RPMI7951 (cell line): ENCODE data around the gene SGCA. TPM values are rescaled to one million over a fixed set of nuclear protein-coding genes. Genes with fewer than 3 reads are reported as not detected.

Experiments used
- DNase-seq: peaks from one replicate; pipeline ENCODE4 v3.0.0-alpha.2; 2012; ENCODE audit warnings: low read depth
- total RNA-seq: library from RNA; depleted of rRNA; stranded (reverse); fragments of >200 nt; shearing (Covaris generic); gene quantifications from 2 replicates; pipeline ENCODE4 v1.2.3, GENCODE V29; 2014

The SGCA gene
- total RNA-seq, 1 experiment from 2014 or later = not detected

GRCh38 chr17:50134206-50135110 is 31.3 kb upstream of the SGCA start:
- no peak for DNase-seq

GRCh38 chr17:50135316-50136095 is 30.3 kb upstream of the SGCA start:
- no peak for DNase-seq

DNA sequence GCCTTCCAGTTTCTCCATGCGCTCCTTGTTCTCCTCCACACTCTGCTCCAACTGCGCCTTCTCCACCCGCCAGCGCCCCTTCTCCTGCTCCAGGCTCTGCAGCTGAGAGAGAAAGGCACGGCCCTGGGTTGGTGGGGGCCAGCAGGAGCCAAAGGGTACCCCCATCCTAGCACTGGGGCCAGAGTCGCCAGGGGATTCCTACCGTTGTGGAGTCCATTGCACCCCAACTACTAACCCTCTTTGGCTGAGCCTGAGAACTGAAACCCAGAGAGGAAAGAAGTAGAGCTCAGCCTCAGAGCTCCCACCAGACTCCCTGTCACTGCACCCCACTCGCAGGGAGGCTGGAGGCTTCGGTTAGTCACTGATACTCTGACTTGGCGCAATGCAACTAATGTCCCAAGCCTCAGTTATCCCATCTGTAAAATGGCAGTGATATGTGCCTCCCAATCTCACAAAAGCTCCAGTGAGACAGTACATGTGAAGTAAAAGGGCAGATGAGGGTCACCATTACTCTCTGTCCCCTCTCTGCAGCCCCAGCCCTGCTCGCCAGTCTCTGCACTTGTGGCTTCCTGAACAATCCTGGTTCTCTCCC is 29.6 kb upstream of the SGCA start:
- DNase-seq = no peak

GRCh38 chr17:50137042-50137441 is 28.8 kb upstream of the SGCA start:
- DNase-seq = no peak

DNA sequence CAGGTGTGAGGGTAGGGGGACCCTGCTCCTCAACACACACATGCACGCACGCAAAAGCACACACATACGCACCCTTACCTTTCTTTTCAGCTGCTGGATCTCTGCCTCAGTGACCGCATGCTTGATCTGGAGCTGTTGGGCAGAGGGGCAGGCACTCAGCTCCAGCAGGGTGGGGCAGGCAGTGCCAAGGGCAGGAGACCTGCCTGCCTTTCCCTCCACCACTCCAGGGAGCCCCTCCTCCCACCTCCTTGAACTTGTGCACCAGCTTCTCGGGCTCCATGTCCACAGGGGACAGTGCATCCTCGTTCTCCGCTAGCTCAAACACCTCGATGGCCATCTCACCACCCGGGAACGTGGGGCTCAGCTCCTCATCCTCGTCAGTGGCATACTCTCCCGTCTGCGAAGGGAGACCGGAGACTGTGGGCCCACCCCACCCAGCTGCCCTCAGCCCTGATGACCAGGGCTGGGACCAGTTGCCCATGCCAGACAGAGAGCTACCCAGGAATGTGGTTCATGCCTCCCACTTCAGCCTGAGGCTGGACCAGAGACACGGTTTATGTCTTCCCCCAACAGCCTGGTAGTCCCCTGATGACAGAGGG is 26.5 kb upstream of the SGCA start:
- DNase-seq = no peak

GRCh38 chr17:50139950-50140885 is 25.6 kb upstream of the SGCA start:
- peak; percentile 54 for DNase-seq

DNA sequence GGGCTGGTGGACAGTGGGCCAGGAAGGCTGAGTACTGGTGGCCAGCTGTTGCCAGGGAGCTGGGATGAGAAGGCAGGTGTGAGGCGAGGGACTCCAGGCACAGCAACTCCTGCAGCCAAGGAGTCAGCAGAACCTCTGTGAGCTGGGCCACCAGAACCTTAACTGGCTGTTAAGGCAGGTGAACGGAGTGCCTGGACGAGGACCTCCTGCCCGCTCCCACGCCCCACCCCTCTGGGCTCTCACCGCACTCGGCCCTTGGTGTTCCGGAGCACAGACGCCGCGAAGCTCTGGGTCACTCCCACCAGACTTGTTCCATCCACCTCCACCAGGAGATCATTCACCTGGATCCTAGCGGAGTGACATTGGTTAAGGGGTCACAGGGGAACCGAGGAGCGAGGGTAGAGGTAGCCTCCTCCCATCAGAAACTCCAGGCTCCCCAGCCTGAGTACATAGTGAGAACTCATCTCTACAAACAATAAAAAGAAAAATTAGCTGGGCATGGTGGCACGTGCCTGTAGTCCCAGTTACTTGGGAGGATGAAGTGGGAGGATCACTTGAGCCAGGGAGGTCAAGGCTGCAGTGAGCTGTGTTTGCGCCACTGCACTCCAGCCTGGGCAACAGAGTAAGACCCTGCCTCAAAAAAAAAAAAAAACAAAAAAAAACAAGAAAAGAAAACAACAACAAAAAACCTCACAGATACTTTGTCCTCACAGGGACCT is 24.6 kb upstream of the SGCA start:
- no peak for DNase-seq

GRCh38 chr17:50141745-50142110 is 24.1 kb upstream of the SGCA start:
- DNase-seq = no peak

- no peak for DNase-seq
Observed at GRCh38 chr17:50143461-50144176, 22.2 kb upstream of the SGCA start.

GRCh38 chr17:50144355-50144754 is 21.4 kb upstream of the SGCA start:
- DNase-seq = no peak

DNA sequence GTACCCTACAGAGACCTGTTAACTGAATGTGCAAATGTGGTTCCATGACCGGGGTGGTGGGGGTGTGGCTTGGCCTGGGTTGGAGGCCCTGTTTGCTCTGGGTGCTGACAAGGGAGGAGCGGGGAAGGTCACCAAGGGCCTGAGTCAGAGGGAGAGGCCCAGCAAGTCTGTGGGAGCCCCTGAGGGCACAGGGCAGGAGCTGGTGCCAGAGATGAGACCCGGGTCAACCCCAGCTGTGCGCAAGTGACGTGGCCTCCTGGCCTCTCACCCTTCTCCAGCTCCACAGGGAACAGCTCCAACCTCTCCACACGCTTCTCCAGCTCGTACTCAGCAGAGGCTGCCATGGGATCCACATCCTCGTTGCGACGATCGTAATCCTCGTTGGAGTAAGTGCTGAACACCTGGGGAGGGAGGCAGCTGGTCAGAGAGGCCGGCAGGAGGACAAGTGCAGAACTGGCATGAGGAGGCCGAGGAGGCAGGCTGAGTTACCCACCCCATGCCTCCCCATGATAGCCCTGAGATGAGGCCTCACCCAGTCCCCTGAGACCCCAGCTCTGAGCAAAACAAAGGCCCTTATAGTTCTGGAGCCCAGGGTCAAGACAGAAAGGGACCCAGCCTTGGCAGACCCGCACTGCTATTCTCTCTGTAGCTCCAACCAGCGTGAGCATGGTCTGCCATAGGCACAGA is 20.8 kb upstream of the SGCA start:
- DNase-seq = peak; percentile 93

GRCh38 chr17:50145532-50146229 is 20.1 kb upstream of the SGCA start:
- no peak for DNase-seq

DNA sequence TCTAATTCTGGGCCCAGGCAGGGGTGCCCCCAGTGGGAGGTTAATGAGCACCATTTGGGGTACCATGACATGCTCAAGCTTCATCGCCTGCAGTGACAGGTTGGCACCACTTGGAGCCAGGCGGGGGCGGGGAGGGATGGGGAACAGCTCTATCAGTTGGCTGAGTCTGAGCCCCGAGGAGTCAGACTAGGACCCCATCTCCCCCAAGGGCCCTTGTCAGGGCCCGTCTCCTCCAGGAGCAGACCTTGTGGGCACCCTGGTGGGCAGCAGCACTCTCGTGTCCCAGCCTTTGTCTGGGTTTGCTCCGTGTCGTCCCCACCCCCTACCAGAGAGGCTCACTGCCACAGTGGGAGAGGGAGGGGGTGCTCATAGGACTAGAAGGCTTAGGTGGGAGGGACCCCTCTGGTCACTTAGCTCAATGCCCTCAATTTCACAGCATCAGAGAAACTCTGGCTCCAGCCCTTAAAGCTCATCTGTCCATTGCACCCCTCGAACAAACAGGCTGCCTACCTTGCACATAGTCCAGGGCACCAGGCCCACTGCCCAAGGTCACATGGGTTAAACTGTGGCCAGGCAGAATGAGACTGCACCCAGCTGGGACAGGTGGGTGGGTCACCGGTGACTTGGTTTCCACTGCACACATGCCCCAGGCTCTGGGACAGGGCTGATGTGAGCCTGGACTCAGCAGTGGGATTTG is 19.4 kb upstream of the SGCA start:
- no peak for DNase-seq

- DNase-seq = no peak
Observed at GRCh38 chr17:50146927-50147665, 18.7 kb upstream of the SGCA start.

DNA sequence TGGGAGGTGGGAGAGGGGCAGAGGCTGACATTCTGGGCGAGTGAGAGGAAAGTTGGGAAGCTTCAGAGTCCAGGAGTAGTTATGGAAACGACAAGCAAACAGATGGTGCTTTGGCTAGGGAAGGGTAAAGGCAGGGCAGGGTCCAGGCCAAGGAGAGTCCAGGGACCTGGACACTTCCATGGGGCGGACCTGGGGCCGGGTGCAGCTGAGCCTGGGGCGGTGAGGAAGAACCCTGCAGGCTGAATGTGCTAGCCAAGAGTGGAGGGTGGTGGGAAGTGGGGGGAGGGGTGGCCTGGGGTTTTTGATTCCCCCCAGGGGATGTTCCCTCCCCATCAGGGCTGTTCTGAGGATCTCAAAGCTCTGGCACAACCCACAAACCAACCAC is 18.0 kb upstream of the SGCA start:
- peak; percentile 45 for DNase-seq

- no peak for DNase-seq
Observed at GRCh38 chr17:50148226-50149090, 17.3 kb upstream of the SGCA start.
